B cell (primary cell): ENCODE measurements around the gene MOB3A.

ENCODE experiments used
- EZH2 ChIP-seq: IDR thresholded peaks from 2 replicates; pipeline ENCODE4 v1.6.1; 2012; ENCODE audit warnings: borderline replicate concordance, low read depth, mild to moderate bottlenecking, moderate library complexity, low read length; ENCODE audit not compliant: insufficient read depth, poor library complexity, severe bottlenecking
- TF ChIP-seq, protein P1 (sequence below): fragments of 200-600 bp; IDR thresholded peaks from one replicate; pipeline ENCODE4 v1.8.0; 2022; ENCODE audit warnings: antibody characterized with exemption, mild to moderate bottlenecking

DNA sequence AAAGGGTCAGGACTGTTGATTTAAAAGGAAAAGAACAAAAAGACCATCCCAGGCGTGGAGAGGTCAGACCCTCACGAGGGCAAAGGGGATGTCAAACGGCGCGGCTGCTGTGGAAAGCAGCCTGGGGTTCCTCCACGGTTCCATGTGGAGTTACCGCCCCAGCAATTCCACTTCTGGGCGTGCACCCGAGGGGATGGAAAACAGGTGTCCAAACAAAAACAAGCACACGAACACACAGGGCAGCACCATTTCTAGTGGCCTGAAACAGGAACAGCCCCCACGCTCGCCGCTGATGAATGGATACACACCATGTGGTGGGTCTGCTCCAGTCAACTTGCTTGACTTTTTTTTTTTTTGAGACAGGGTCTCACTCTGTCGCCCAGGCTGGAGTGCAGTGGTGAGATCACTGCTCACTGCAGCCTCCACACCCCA lies 44.0 kb upstream of the MOB3A start:
- TF ChIP-seq, protein P1, sequence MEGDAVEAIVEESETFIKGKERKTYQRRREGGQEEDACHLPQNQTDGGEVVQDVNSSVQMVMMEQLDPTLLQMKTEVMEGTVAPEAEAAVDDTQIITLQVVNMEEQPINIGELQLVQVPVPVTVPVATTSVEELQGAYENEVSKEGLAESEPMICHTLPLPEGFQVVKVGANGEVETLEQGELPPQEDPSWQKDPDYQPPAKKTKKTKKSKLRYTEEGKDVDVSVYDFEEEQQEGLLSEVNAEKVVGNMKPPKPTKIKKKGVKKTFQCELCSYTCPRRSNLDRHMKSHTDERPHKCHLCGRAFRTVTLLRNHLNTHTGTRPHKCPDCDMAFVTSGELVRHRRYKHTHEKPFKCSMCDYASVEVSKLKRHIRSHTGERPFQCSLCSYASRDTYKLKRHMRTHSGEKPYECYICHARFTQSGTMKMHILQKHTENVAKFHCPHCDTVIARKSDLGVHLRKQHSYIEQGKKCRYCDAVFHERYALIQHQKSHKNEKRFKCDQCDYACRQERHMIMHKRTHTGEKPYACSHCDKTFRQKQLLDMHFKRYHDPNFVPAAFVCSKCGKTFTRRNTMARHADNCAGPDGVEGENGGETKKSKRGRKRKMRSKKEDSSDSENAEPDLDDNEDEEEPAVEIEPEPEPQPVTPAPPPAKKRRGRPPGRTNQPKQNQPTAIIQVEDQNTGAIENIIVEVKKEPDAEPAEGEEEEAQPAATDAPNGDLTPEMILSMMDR = no peak
- TF ChIP-seq EZH2 = no peak
